ENCODE data around the gene XRCC1. TPM values are rescaled to one million over a fixed set of nuclear protein-coding genes. Genes with fewer than 3 reads are reported as not detected.

Gene XRCC1
- total RNA-seq, 6 experiments from 2014 or later, result 5.5 to 8.4 (median 7.5) TPM

- DNase-seq (no peak), ATAC-seq (no peak)
- TF ChIP-seq POLR2A (IDR thresholded peaks at IDR 0.05), result no peak
- TF ChIP-seq, protein P1, sequence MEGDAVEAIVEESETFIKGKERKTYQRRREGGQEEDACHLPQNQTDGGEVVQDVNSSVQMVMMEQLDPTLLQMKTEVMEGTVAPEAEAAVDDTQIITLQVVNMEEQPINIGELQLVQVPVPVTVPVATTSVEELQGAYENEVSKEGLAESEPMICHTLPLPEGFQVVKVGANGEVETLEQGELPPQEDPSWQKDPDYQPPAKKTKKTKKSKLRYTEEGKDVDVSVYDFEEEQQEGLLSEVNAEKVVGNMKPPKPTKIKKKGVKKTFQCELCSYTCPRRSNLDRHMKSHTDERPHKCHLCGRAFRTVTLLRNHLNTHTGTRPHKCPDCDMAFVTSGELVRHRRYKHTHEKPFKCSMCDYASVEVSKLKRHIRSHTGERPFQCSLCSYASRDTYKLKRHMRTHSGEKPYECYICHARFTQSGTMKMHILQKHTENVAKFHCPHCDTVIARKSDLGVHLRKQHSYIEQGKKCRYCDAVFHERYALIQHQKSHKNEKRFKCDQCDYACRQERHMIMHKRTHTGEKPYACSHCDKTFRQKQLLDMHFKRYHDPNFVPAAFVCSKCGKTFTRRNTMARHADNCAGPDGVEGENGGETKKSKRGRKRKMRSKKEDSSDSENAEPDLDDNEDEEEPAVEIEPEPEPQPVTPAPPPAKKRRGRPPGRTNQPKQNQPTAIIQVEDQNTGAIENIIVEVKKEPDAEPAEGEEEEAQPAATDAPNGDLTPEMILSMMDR (IDR thresholded peaks at IDR 0.05), result no peak
- Histone ChIP-seq H3K4me3 (no peak overlapping the region), H3K4me1 (peaks cover 0 to 31% (median 10%) of the 10 kb centered on the region in 4 donors), H3K27ac (no peak overlapping the region), H3K36me3 (peaks cover 0 to 23% (median 1%) of the 10 kb centered on the region in 4 donors), H3K27me3 (no peaks in the 10 kb centered on the region), H3K9me3 (no peaks in the 10 kb centered on the region)
- intact Hi-C loops (cut with DNase I), result no loop called here
- 44% methylated on average over 5 of the region's 5 CpGs for WGBS (ENCODE audit: insufficient coverage, low coverage, low lambda C conversion rate, missing lambda C conversion rate)
Observed at GRCh38 chr19:43597876-43598275, 22.5 kb upstream of the XRCC1 start.

DNA sequence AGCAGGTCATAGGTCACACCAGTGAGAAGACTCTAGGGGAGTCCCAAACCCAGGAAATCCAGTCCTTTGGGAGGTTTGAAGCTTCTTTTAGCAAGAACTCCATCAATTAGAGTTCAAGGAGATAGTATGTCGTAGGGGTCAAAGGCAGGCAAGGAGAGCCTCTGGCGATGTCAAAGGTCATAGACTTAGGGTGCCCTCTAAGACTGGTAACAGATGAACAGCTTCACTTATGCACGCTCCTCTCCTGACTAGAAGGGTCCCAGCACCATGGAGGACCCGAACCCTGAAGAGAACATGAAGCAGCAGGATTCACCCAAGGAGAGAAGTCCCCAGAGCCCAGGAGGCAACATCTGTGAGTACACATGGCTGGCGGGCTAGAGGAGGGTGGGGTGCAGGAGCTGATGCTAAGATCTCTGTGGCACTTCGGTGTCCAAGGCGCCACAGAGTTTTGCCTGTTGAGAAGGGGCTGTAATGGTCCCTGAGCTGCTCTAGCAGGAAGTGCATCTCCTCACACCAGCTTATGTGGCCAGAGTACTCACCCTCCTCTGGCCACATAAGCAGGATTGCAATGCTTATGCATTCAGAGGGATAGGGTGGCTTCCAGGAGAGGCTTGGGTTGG lies 21.6 kb upstream of the XRCC1 start:
- ATAC-seq (no peak), DNase-seq (peak in 1 of 3 donors; percentile 24)
- Histone ChIP-seq H3K9me3 (no peaks in the 10 kb centered on the region), H3K36me3 (peaks cover 0 to 30% (median 1%) of the 10 kb centered on the region in 4 donors), H3K4me1 (peaks cover 0 to 31% (median 10%) of the 10 kb centered on the region in 4 donors), H3K4me3 (peak overlapping the region; percentile 58 to 85 (median 76)), H3K27ac (peak overlapping the region; percentile 92 to 98 (median 96)), H3K27me3 (no peaks in the 10 kb centered on the region)
- 21% methylated on average over 5 of the region's 7 CpGs for WGBS (ENCODE audit: insufficient coverage, low coverage, low lambda C conversion rate, missing lambda C conversion rate)
- intact Hi-C loops (cut with DNase I), result no loop called here
- TF ChIP-seq POLR2A (IDR thresholded peaks at IDR 0.05), result no peak

GRCh38 chr19:43595999-43596841 lies 20.9 kb upstream of the XRCC1 start, which contains the start of the genes IRGQ and ZNF576:
TSS of gene IRGQ (minus strand) at chr19:43596134. CDS start at chr19:43595338, 796 bp downstream.
TSS of gene ZNF576 (plus strand) at chr19:43596595. CDS start at chr19:43597109, 514 bp downstream.
- Histone ChIP-seq H3K27me3 (no peaks in the 10 kb centered on the region), H3K9me3 (no peaks in the 10 kb centered on the region), H3K27ac (peak within 1 kb of the TSS; percentile 92 to 98 (median 96)), H3K4me3 (peak within 1 kb of the TSS; percentile 58 to 85 (median 76)), H3K36me3 (peaks cover 0 to 26% (median 1%) of the 10 kb centered on the region in 4 donors), H3K4me1 (peaks cover 0 to 31% (median 10%) of the 10 kb centered on the region in 4 donors)
- peak; percentile 86 for TF ChIP-seq POLR2A (IDR thresholded peaks at IDR 0.05)
- TF ChIP-seq, protein P1 (IDR thresholded peaks at IDR 0.05), result no peak
- whole genome bisulfite sequencing (ENCODE audit: insufficient coverage, low coverage, low lambda C conversion rate, missing lambda C conversion rate), result 0% methylated on average over 18 of the region's 60 CpGs
- peak; percentile 100 for DNase-seq
- ATAC-seq, result peak; percentile 91 to 94 (median 93)
- intact Hi-C loops (cut with DNase I), result no loop called here

DNA sequence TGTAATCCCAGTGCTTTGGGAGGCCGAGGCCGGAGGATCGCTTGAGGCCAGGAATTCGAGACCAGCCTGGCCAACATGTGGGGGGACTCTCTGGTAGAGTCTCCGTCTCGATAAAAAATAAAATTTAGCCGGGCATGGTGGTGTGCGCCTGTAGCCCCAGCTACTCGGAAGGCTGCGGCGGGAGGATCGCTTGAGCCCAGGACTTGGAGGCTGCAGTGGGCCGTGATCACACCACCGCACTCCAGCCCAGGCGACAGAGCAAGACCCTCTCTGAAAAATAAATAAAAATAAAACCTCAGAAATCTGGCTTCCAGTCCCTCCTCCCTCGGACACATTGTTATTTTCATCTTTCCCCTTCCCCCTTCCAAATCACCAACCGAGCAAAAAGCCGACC lies 20.3 kb upstream of the XRCC1 start:
- intact Hi-C loops (cut with DNase I), result no loop called here
- Histone ChIP-seq H3K27ac (peak overlapping the region; percentile 70 to 96 (median 92)), H3K4me1 (peaks cover 0 to 31% (median 10%) of the 10 kb centered on the region in 4 donors), H3K27me3 (no peaks in the 10 kb centered on the region), H3K9me3 (no peaks in the 10 kb centered on the region), H3K4me3 (peak overlapping the region; percentile 57 to 66 (median 61)), H3K36me3 (peaks cover 0 to 20% (median 3%) of the 10 kb centered on the region in 4 donors)
- ATAC-seq (peak; percentile 6 to 17 (median 12)), DNase-seq (no peak)
- no peak for TF ChIP-seq POLR2A (IDR thresholded peaks at IDR 0.05)
- TF ChIP-seq, protein P1 (IDR thresholded peaks at IDR 0.05), result no peak
- WGBS (ENCODE audit: insufficient coverage, low coverage, low lambda C conversion rate, missing lambda C conversion rate), result 0% methylated on average over 14 of the region's 18 CpGs

Data from right lobe of liver (tissue), 6 donors.